Caco-2 (cell line): ENCODE results near the gene RFTN2. TPM values are rescaled to one million over a fixed set of nuclear protein-coding genes. Genes with fewer than 3 reads are reported as not detected.
A peak's percentile ranks its signal among the peaks of the same experiment; 100 is the strongest.

Experiments used
- BruUV-seq: library from RNA; stranded (reverse); fragments of 400-500 nt; replicated peaks from 2 replicates; lab custom pipeline; 2021; lab: Mats Ljungman, UMichigan
- CTCF ChIA-PET: fragments of 300-600 bp; sonication (Branson Sonifier 250); formaldehyde crosslinking; loops from one replicate; lab custom pipeline; 2022; ENCODE audit warnings: antibody characterized with exemption; lab: Charles Lee
- POLR2A ChIA-PET: fragments of 300-600 bp; sonication (Branson Sonifier 250); formaldehyde crosslinking; loops from one replicate; lab custom pipeline; 2022; ENCODE audit warnings: antibody characterized with exemption; lab: Charles Lee
- DNase-seq, 2 experiments: peaks; one replicate each; pipeline versions ENCODE4 v3.0.0 to v3.0.0-alpha.2; 2020 to 2022
- H3K27me3 ChIP-seq: replicated peaks from 2 replicates; pipeline ENCODE4 v1.6.0; 2011; ENCODE audit warnings: low read length; ENCODE audit not compliant: control insufficient read depth, insufficient read depth
- H3K36me3 ChIP-seq: 2 replicates; pipeline ENCODE4 v1.5.1; 2011; ENCODE audit warnings: low read length; ENCODE audit not compliant: control insufficient read depth, insufficient read depth
- H3K4me1 ChIP-seq: fragments of 250-450 bp; sonication (Bioruptor Pico); 2 replicates; pipeline ENCODE4 v1.5.1; 2020; ENCODE audit warnings: mild to moderate bottlenecking
- H3K4me3 ChIP-seq: 2 replicates; pipeline ENCODE4 v1.5.1; 2011; ENCODE audit warnings: low read depth, mild to moderate bottlenecking, control low read depth, low read length
- H3K9me3 ChIP-seq: fragments of 250-450 bp; sonication (Bioruptor Pico); 2 replicates; pipeline ENCODE4 v1.5.1; 2020; ENCODE audit warnings: mild to moderate bottlenecking, moderate library complexity
- H3K27ac Mint-ChIP-seq: one replicate; pipeline ENCODE4 v1.8.0; 2022; ENCODE audit warnings: mixed read lengths; ENCODE audit not compliant: unreplicated experiment
- H3K27me3 Mint-ChIP-seq: one replicate; pipeline ENCODE4 v1.8.0; 2022; ENCODE audit warnings: mixed read lengths; ENCODE audit not compliant: insufficient read depth, unreplicated experiment
- H3K36me3 Mint-ChIP-seq: one replicate; pipeline ENCODE4 v1.8.0; 2022; ENCODE audit warnings: mild to moderate bottlenecking, mixed read lengths; ENCODE audit not compliant: insufficient read depth, unreplicated experiment
- H3K4me1 Mint-ChIP-seq: one replicate; pipeline ENCODE4 v1.8.0; 2022; ENCODE audit warnings: low read depth, mixed read lengths; ENCODE audit not compliant: unreplicated experiment
- H3K4me3 Mint-ChIP-seq: one replicate; pipeline ENCODE4 v1.8.0; 2022; ENCODE audit warnings: mild to moderate bottlenecking, moderate library complexity, mixed read lengths; ENCODE audit not compliant: unreplicated experiment
- H3K9me3 Mint-ChIP-seq: one replicate; pipeline ENCODE4 v1.8.0; 2022; ENCODE audit warnings: mixed read lengths; ENCODE audit not compliant: unreplicated experiment
- CTCF ChIP-seq, 2 experiments: fragments of 200-600 bp in 1 of 2; IDR thresholded peaks; 1 replicate in 1 of 2; 2 replicates in 1 of 2; pipeline versions ENCODE4 v1.5.1 to v1.8.0; 2011 to 2022; ENCODE audit warnings: antibody characterized with exemption in 1 of 2, control low read depth in 1 of 2, inconsistent platforms in 1 of 2, low read depth in 1 of 2, low read length in 1 of 2, mild to moderate bottlenecking in 1 of 2, moderate library complexity in 1 of 2; ENCODE audit not compliant: insufficient read depth in 1 of 2, severe bottlenecking in 1 of 2, unreplicated experiment in 1 of 2
- intact Hi-C: fragments of 100-400 bp; cut with micrococcal nuclease; formaldehyde crosslinking; loops from one replicate; pipeline ENCODE4 v1.10.0; 2022; ENCODE audit not compliant: unreplicated experiment
- total RNA-seq: library from RNA; stranded (reverse); gene quantifications from 2 replicates; pipeline ENCODE4 v1.2.3, GENCODE V29; 2022

The RFTN2 gene
- total RNA-seq, 1 experiment from 2014 or later, result 0.18 TPM

DNA sequence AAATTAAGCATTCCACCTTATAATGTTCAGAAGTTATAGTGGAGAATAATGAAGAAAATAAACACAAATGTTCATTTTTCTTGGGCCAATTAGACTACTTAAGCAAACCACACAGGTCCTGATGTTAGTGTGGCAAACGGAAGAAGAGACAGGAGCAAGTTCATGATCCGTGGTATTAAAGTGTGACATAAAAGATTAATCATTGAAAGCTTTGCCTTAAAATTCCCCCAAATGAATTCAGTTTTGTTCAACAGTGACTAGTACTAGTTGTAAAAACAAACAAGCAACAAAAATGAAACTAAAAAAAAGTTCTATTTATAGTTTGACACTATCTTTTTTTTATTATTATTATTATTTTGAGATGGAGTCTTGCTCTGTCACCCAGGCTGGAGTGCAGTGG, 73.7 kb downstream of the RFTN2 start:
- no peak for TF ChIP-seq CTCF (IDR thresholded peaks at IDR 0.05; ENCODE audit: insufficient read depth in 1 of 2, low read depth in 1 of 2, low read length in 1 of 2, severe bottlenecking in 1 of 2, unreplicated experiment in 1 of 2)
- Histone ChIP-seq H3K4me3 (no peak overlapping the region), H3K9me3 (no peaks in the 10 kb centered on the region), H3K27me3 (no peaks in the 10 kb centered on the region; the same call in 1 of the 2 replicates), H3K4me1 (no peaks in the 10 kb centered on the region), H3K36me3 (no peaks in the 10 kb centered on the region)
- ChIA-PET POLR2A (no interaction called here), CTCF (no interaction called here)
- DNase-seq, result no peak
- Mint-ChIP-seq H3K4me3 (no peak overlapping the region), H3K27me3 (peaks cover 8% of the 10 kb centered on the region), H3K4me1 (no peaks in the 10 kb centered on the region), H3K27ac (no peak overlapping the region), H3K9me3 (no peaks in the 10 kb centered on the region), H3K36me3 (no peaks in the 10 kb centered on the region)
- intact Hi-C loops, result no loop called here
- no TSS peak for BruUV-seq

DNA sequence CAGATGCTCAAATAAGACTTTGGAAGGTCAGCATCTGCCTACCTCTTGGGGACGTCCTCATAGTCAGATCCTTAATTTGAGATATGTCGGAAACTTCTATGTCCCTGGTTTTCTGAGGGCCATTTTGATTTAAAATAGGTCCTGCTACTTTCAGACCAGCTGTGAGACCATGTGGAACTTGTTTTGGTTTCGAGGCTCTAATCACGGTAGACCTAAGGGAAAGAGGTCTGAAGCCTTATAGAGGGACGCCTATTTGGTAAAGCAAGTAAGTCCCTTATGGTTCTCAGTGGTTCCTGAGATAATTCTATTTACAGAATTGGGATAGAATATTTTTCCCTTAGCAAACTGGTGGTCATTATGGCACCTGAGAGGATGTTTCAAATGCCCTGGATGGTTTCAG, 75.1 kb downstream of the RFTN2 start:
- TF ChIP-seq CTCF (IDR thresholded peaks at IDR 0.05; ENCODE audit: insufficient read depth in 1 of 2, low read depth in 1 of 2, low read length in 1 of 2, severe bottlenecking in 1 of 2, unreplicated experiment in 1 of 2), result no peak
- no peak for DNase-seq
- no peak overlapping the region for H3K27ac Mint-ChIP-seq
- H3K4me1 Mint-ChIP-seq, result no peaks in the 10 kb centered on the region
- no peaks in the 10 kb centered on the region for H3K9me3 ChIP-seq
- no peak overlapping the region for H3K4me3 ChIP-seq
- no peaks in the 10 kb centered on the region; the same call in 1 of the 2 replicates for H3K27me3 ChIP-seq
- H3K27me3 Mint-ChIP-seq, result peaks cover 10% of the 10 kb centered on the region
- ChIA-PET CTCF (interaction anchor here (0.6 kb wide), 1 partner anchor 147 kb away, joined by 3 read pairs; no protein-coding TSS in a partner anchor), POLR2A (no interaction called here)
- H3K36me3 Mint-ChIP-seq, result no peaks in the 10 kb centered on the region
- BruUV-seq, result no TSS peak
- intact Hi-C loops, result no loop called here
- H3K4me1 ChIP-seq, result no peaks in the 10 kb centered on the region
- H3K4me3 Mint-ChIP-seq, result no peak overlapping the region
- H3K36me3 ChIP-seq, result no peaks in the 10 kb centered on the region
- no peaks in the 10 kb centered on the region for H3K9me3 Mint-ChIP-seq

GRCh38 chr2:197599285-197599965, 76.0 kb downstream of the RFTN2 start:
- H3K9me3 ChIP-seq, result no peaks in the 10 kb centered on the region
- H3K4me3 ChIP-seq, result no peak overlapping the region
- peak in 1 of 2 experiments; percentile 38 for DNase-seq
- Mint-ChIP-seq H3K27ac (no peak overlapping the region), H3K27me3 (peaks cover 13% of the 10 kb centered on the region), H3K4me1 (no peaks in the 10 kb centered on the region), H3K4me3 (no peak overlapping the region), H3K36me3 (no peaks in the 10 kb centered on the region), H3K9me3 (no peaks in the 10 kb centered on the region)
- ChIA-PET CTCF (interaction anchor here (0.6 to 0.7 kb wide), 2 partner anchors 146 to 165 kb away, joined by 3 read pairs; partner anchors contain the start of gene SF3B1), POLR2A (no interaction called here)
- BruUV-seq, result no TSS peak
- peak; percentile 42 to 50 for TF ChIP-seq CTCF (IDR thresholded peaks at IDR 0.05; ENCODE audit: insufficient read depth in 1 of 2, low read depth in 1 of 2, low read length in 1 of 2, severe bottlenecking in 1 of 2, unreplicated experiment in 1 of 2)
- no peaks in the 10 kb centered on the region for H3K36me3 ChIP-seq
- no peaks in the 10 kb centered on the region for H3K4me1 ChIP-seq
- H3K27me3 ChIP-seq, result no peaks in the 10 kb centered on the region; the same call in 1 of the 2 replicates
- intact Hi-C loops, result loop anchor here (10.0 kb wide), 1 partner anchor 175 kb away; no protein-coding TSS in a partner anchor
